Amniotic epithelial cell (primary cell): ENCODE results near the gene TIPARP.
"Not testable (repeated sequence)": the region's sequence is repeated elsewhere in the genome, so short reads cannot be mapped to it uniquely, and the experiment has no call there.

Experiments used
- DNase-seq: peaks from one replicate; pipeline ENCODE4 v3.0.0-alpha.2; 2010; ENCODE audit warnings: low read depth

Gene TIPARP

GRCh38 chr3:156649681-156650080 is 24.7 kb upstream of the TIPARP start:
- no peak for DNase-seq

GRCh38 chr3:156652661-156653060 is 21.7 kb upstream of the TIPARP start:
- DNase-seq = not testable (repeated sequence)

- no peak for DNase-seq
Observed at GRCh38 chr3:156654834-156655233, 19.6 kb upstream of the TIPARP start.

- DNase-seq = no peak
Observed at GRCh38 chr3:156655819-156656550, 18.4 kb upstream of the TIPARP start.

- DNase-seq = no peak
Observed at GRCh38 chr3:156657440-156657839, 16.9 kb upstream of the TIPARP start.

- no peak for DNase-seq
Observed at GRCh38 chr3:156657862-156658731, 16.3 kb upstream of the TIPARP start.

GRCh38 chr3:156658732-156659090 is 15.7 kb upstream of the TIPARP start:
- DNase-seq = no peak

GRCh38 chr3:156659260-156659659 is 15.1 kb upstream of the TIPARP start:
- no peak for DNase-seq

GRCh38 chr3:156661155-156661554 is 13.2 kb upstream of the TIPARP start:
- no peak for DNase-seq

GRCh38 chr3:156664011-156664830 is 10.2 kb upstream of the TIPARP start:
- no peak for DNase-seq

GRCh38 chr3:156664831-156665178 is 9.6 kb upstream of the TIPARP start:
- no peak for DNase-seq

GRCh38 chr3:156665291-156665690 is 9.1 kb upstream of the TIPARP start:
- DNase-seq = peak; percentile 74

- DNase-seq = no peak
Observed at GRCh38 chr3:156666073-156666472, 8.3 kb upstream of the TIPARP start.

GRCh38 chr3:156668073-156668763 is 6.2 kb upstream of the TIPARP start:
- DNase-seq = peak; percentile 64

GRCh38 chr3:156670077-156670476 is 4.3 kb upstream of the TIPARP start:
- peak; percentile 51 for DNase-seq

GRCh38 chr3:156670652-156671051 is 3.7 kb upstream of the TIPARP start:
- DNase-seq = no peak

GRCh38 chr3:156673732-156674045 is 701 bp upstream of the TIPARP start:
- DNase-seq = peak; percentile 68

- DNase-seq = peak; percentile 36
Observed at GRCh38 chr3:156674911-156675829, 780 bp downstream of the TIPARP start.

- DNase-seq = peak; percentile 86
Observed at GRCh38 chr3:156675830-156676767, 1.7 kb downstream of the TIPARP start.
